Stomach (tissue), 4 donors: ENCODE data around the gene ATRX.

ENCODE experiments used
- EP300 ChIP-seq: sonication (generic); formaldehyde crosslinking; IDR thresholded peaks from one replicate; pipeline ENCODE4 v1.6.1; 2017; ENCODE audit warnings: antibody characterized with exemption
- POLR2A ChIP-seq, 4 donors: fragments of 450-650 bp; IDR thresholded peaks; one replicate each; pipeline ENCODE4 v1.6.1; 2016; ENCODE audit warnings: antibody characterized with exemption in 4 of 4, control low read depth in 2 of 4, mild to moderate bottlenecking in 1 of 4, moderate library complexity in 1 of 4
- TF ChIP-seq, protein P1 (sequence below), 7 experiments: fragments of 450-650 bp in 4 of 7; fragments of 200-600 bp in 3 of 7; sonication (generic) in 3 of 7; IDR thresholded peaks; one replicate each; pipeline ENCODE4 v1.5.1; 2016 to 2019; ENCODE audit warnings: antibody characterized with exemption in 7 of 7, control low read depth in 2 of 7, mild to moderate bottlenecking in 1 of 7

DNA sequence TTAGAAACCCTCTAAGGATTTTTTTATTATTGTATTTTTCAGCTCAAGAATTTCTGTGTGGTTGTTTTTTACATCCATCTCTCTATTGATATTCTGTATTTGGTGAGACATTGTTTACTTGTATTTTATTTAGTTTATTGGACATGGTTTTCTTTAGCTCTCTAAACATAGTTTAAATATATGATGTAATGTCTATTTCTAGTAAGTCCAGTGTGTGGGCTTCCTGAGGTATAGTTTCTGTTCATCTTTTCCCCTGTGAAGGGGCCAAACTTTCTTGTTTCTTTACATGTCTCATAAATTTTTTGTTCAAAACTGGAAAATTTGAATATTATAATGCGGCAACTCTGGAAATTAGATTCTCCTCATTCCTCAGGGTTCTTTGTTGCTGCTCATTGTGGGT is 28.2 kb upstream of the ATRX start:
- TF ChIP-seq, protein P1, sequence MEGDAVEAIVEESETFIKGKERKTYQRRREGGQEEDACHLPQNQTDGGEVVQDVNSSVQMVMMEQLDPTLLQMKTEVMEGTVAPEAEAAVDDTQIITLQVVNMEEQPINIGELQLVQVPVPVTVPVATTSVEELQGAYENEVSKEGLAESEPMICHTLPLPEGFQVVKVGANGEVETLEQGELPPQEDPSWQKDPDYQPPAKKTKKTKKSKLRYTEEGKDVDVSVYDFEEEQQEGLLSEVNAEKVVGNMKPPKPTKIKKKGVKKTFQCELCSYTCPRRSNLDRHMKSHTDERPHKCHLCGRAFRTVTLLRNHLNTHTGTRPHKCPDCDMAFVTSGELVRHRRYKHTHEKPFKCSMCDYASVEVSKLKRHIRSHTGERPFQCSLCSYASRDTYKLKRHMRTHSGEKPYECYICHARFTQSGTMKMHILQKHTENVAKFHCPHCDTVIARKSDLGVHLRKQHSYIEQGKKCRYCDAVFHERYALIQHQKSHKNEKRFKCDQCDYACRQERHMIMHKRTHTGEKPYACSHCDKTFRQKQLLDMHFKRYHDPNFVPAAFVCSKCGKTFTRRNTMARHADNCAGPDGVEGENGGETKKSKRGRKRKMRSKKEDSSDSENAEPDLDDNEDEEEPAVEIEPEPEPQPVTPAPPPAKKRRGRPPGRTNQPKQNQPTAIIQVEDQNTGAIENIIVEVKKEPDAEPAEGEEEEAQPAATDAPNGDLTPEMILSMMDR (IDR thresholded peaks at IDR 0.05): no peak
- TF ChIP-seq POLR2A (IDR thresholded peaks at IDR 0.05) (no peak), EP300 (no peak)
